Panc1 (cell line): ENCODE measurements around the gene CD38. TPM values are rescaled to one million over a fixed set of nuclear protein-coding genes. Genes with fewer than 3 reads are reported as not detected.

Experiments
- ATAC-seq: fragments of 200-7000 bp; cut with Tn5 transposase; 2 replicates; pipeline ENCODE4 v1.9.1; 2020; ENCODE audit warnings: mild to moderate bottlenecking, moderate library complexity
- BruUV-seq: library from RNA; stranded (reverse); fragments of 400-500 nt; replicated peaks from 2 replicates; lab custom pipeline; 2021; lab: Mats Ljungman, UMichigan
- CTCF ChIA-PET: fragments of 300-600 bp; sonication (Branson Sonifier 250); formaldehyde crosslinking; loops from one replicate; lab custom pipeline; 2022; ENCODE audit warnings: antibody characterized with exemption; lab: Charles Lee
- POLR2A ChIA-PET: fragments of 300-600 bp; sonication (Branson Sonifier 250); formaldehyde crosslinking; loops from one replicate; lab custom pipeline; 2022; ENCODE audit warnings: antibody characterized with exemption; lab: Charles Lee
- DNase-seq: peaks from one replicate; pipeline ENCODE4 v3.0.0-alpha.2; 2010; ENCODE audit warnings: low read depth, low spot score
- H3K27ac ChIP-seq: 2 replicates; pipeline ENCODE4 v1.5.1; 2011; ENCODE audit warnings: mild to moderate bottlenecking, low read length, inconsistent platforms
- H3K27me3 ChIP-seq: fragments of 200-500 bp; sonication (Bioruptor generic); 2 replicates; pipeline ENCODE4 v1.6.0; 2014; ENCODE audit warnings: low read length, inconsistent platforms; ENCODE audit not compliant: control insufficient read depth, insufficient read depth
- H3K36me3 ChIP-seq: fragments of 200-500 bp; sonication (Bioruptor generic); 2 replicates; pipeline ENCODE4 v1.5.1; 2014; ENCODE audit warnings: inconsistent platforms, mild to moderate bottlenecking, low read length, moderate library complexity; ENCODE audit not compliant: control insufficient read depth, insufficient read depth
- H3K4me1 ChIP-seq: 2 replicates; pipeline ENCODE4 v1.5.1; 2011; ENCODE audit warnings: inconsistent platforms, mild to moderate bottlenecking, low read length, moderate library complexity; ENCODE audit not compliant: control insufficient read depth, insufficient read depth
- H3K4me3 ChIP-seq, 2 experiments: 2 replicates each; pipeline ENCODE4 v1.5.1; 2011 to 2012; ENCODE audit warnings: low read depth in 2 of 2, low read length in 2 of 2, mild to moderate bottlenecking in 2 of 2, inconsistent platforms in 1 of 2, moderate library complexity in 1 of 2
- H3K9me3 ChIP-seq: fragments of 200-500 bp; sonication (Bioruptor generic); 2 replicates; pipeline ENCODE4 v1.5.1; 2014; ENCODE audit warnings: low read depth, mild to moderate bottlenecking, inconsistent platforms, low read length, moderate library complexity; ENCODE audit not compliant: control insufficient read depth, insufficient read depth
- POLR2AphosphoS5 ChIP-seq: IDR thresholded peaks from 2 replicates; pipeline ENCODE4 v1.6.1; 2012; ENCODE audit warnings: mild to moderate bottlenecking, low read depth, low read length, moderate library complexity
- SIN3A ChIP-seq: IDR thresholded peaks from 2 replicates; pipeline ENCODE4 v1.6.1; 2012; ENCODE audit warnings: low read depth, mild to moderate bottlenecking, low read length, moderate library complexity, borderline replicate concordance; ENCODE audit not compliant: insufficient read depth
- TCF7L2 ChIP-seq: IDR thresholded peaks from 2 replicates; pipeline ENCODE4 v1.6.1; 2011; ENCODE audit warnings: mild to moderate bottlenecking, low read depth, low read length, inconsistent platforms
- in situ Hi-C: cut with HindIII; loops from 2 replicates; pipeline ENCODE4 v1.10.0; 2016; ENCODE audit warnings: low sequenced_read_pairs, low pct_unique_long_range_greater_than_20kb
- intact Hi-C: fragments of 100-400 bp; cut with micrococcal nuclease; formaldehyde crosslinking; loops from one replicate; pipeline ENCODE4 v1.10.0; 2022; ENCODE audit not compliant: unreplicated experiment
- total RNA-seq: library from RNA; stranded (reverse); gene quantifications from one replicate; pipeline ENCODE4 v1.2.1, GENCODE V29; 2021; ENCODE audit not compliant: unreplicated experiment
- TF ChIP-seq, protein P1 (sequence below), 2 experiments: IDR thresholded peaks; 2 replicates each; pipeline ENCODE4 v1.6.1; 2011 to 2012; ENCODE audit warnings: low read depth in 2 of 2, control low read depth in 1 of 2, low read length in 1 of 2, mild to moderate bottlenecking in 1 of 2, moderate library complexity in 1 of 2; ENCODE audit not compliant: insufficient read depth in 1 of 2
- TF ChIP-seq, protein P2 (sequence below): fragments of 450-650 bp; IDR thresholded peaks from 2 replicates; pipeline ENCODE4 v1.5.1; 2017; ENCODE audit warnings: mild to moderate bottlenecking

The CD38 gene
- total RNA-seq, 1 experiment from 2014 or later: 0.15 TPM

DNA sequence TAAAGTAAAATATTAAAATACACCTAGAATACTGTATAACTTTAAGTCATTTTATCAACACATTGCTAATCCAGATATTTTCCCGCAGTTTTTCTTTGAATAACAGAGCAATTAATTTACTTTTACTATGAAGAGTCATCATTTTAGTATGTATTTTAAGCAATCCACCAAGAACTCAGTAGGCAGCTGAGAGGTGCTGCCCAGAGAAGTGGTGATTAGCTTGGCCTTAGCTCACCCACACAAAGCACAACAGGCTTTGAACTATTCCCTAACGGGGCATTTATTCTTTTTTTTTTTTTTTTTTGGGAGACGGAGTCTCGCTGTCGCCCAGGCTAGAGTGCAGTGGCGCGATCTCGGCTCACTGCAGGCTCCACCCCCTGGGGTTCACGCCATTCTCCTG lies 74.4 kb downstream of the CD38 start:
- Histone ChIP-seq H3K4me3 (no peak overlapping the region), H3K36me3 (no peaks in the 10 kb centered on the region), H3K27me3 (no peaks in the 10 kb centered on the region), H3K27ac (no peak overlapping the region), H3K4me1 (no peaks in the 10 kb centered on the region), H3K9me3 (no peaks in the 10 kb centered on the region)
- ChIA-PET POLR2A (no interaction called here), CTCF (no interaction called here)
- in situ Hi-C loops (no loop called here), intact Hi-C loops (no loop called here)
- no peak for ATAC-seq
- TF ChIP-seq SIN3A (no peak), TCF7L2 (no peak), POLR2AphosphoS5 (no peak)
- TF ChIP-seq, protein P1, sequence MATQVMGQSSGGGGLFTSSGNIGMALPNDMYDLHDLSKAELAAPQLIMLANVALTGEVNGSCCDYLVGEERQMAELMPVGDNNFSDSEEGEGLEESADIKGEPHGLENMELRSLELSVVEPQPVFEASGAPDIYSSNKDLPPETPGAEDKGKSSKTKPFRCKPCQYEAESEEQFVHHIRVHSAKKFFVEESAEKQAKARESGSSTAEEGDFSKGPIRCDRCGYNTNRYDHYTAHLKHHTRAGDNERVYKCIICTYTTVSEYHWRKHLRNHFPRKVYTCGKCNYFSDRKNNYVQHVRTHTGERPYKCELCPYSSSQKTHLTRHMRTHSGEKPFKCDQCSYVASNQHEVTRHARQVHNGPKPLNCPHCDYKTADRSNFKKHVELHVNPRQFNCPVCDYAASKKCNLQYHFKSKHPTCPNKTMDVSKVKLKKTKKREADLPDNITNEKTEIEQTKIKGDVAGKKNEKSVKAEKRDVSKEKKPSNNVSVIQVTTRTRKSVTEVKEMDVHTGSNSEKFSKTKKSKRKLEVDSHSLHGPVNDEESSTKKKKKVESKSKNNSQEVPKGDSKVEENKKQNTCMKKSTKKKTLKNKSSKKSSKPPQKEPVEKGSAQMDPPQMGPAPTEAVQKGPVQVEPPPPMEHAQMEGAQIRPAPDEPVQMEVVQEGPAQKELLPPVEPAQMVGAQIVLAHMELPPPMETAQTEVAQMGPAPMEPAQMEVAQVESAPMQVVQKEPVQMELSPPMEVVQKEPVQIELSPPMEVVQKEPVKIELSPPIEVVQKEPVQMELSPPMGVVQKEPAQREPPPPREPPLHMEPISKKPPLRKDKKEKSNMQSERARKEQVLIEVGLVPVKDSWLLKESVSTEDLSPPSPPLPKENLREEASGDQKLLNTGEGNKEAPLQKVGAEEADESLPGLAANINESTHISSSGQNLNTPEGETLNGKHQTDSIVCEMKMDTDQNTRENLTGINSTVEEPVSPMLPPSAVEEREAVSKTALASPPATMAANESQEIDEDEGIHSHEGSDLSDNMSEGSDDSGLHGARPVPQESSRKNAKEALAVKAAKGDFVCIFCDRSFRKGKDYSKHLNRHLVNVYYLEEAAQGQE (IDR thresholded peaks at IDR 0.05; ENCODE audit: insufficient read depth in 1 of 2, low read depth in 2 of 2, low read length in 1 of 2): no peak
- TF ChIP-seq, protein P2, sequence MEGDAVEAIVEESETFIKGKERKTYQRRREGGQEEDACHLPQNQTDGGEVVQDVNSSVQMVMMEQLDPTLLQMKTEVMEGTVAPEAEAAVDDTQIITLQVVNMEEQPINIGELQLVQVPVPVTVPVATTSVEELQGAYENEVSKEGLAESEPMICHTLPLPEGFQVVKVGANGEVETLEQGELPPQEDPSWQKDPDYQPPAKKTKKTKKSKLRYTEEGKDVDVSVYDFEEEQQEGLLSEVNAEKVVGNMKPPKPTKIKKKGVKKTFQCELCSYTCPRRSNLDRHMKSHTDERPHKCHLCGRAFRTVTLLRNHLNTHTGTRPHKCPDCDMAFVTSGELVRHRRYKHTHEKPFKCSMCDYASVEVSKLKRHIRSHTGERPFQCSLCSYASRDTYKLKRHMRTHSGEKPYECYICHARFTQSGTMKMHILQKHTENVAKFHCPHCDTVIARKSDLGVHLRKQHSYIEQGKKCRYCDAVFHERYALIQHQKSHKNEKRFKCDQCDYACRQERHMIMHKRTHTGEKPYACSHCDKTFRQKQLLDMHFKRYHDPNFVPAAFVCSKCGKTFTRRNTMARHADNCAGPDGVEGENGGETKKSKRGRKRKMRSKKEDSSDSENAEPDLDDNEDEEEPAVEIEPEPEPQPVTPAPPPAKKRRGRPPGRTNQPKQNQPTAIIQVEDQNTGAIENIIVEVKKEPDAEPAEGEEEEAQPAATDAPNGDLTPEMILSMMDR: no peak
- no TSS peak for BruUV-seq
- no peak for DNase-seq

DNA sequence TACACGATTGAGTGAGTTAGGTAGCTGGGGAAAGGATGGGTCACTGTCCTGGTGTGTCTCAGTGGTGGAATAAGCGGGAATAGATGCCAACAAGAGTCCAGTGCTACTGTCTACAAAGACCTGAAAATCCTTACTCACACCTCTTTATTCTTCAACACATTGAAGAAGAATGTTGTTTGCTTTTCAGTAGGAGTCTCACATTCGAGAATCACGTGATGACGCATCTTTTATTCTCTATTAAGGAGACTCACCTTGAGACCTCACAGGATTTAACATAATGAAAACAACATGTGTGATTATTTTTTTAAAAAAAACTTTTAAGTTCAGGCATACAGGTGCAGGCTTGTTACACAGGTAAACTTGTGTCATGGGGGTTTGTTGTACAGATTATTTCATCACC lies 75.2 kb downstream of the CD38 start:
- in situ Hi-C loops (no loop called here), intact Hi-C loops (no loop called here)
- POLR2A ChIA-PET: no interaction called here
- Histone ChIP-seq H3K27ac (no peak overlapping the region), H3K27me3 (no peaks in the 10 kb centered on the region), H3K9me3 (no peaks in the 10 kb centered on the region), H3K4me1 (no peaks in the 10 kb centered on the region), H3K36me3 (no peaks in the 10 kb centered on the region), H3K4me3 (no peak overlapping the region)
- CTCF ChIA-PET: no interaction called here
- TF ChIP-seq POLR2AphosphoS5: no peak
- TF ChIP-seq, protein P2: no peak
- TF ChIP-seq SIN3A: no peak
- TF ChIP-seq, protein P1 (IDR thresholded peaks at IDR 0.05; ENCODE audit: insufficient read depth in 1 of 2, low read depth in 2 of 2, low read length in 1 of 2): no peak
- no peak for TF ChIP-seq TCF7L2
- DNase-seq (no peak), ATAC-seq (no peak)
- BruUV-seq: no TSS peak
